Endothelial cell of umbilical vein (primary cell): ENCODE data around the gene MTFP1. TPM values are rescaled to one million over a fixed set of nuclear protein-coding genes. Genes with fewer than 3 reads are reported as not detected.
"Not testable (repeated sequence)": the region's sequence is repeated elsewhere in the genome, so short reads cannot be mapped to it uniquely, and the experiment has no call there.

ENCODE experiments used
- BruUV-seq: library from RNA; stranded (reverse); fragments of 400-500 nt; replicated peaks from 2 replicates; lab custom pipeline; 2021; lab: Mats Ljungman, UMichigan
- CTCF ChIA-PET: fragments of 300-600, 350-600 bp; sonication (Branson Sonifier 250); formaldehyde crosslinking; loops from one replicate; lab custom pipeline; 2021; ENCODE audit warnings: antibody characterized with exemption, inconsistent platforms; lab: Charles Lee
- POLR2A ChIA-PET: fragments of 300-600, 350-600 bp; sonication (Branson Sonifier 250); formaldehyde crosslinking; loops from one replicate; lab custom pipeline; 2021; ENCODE audit warnings: antibody characterized with exemption, inconsistent platforms; lab: Charles Lee
- DNase-seq: peaks from one replicate; pipeline ENCODE4 v3.0.0-alpha.2; 2011; ENCODE audit warnings: low read depth, low spot score
- FAIRE-seq: peaks from 2 replicates; lab custom pipeline; 2011; peaks lifted over from hg19 to GRCh38; lab: Jason Lieb, UNC
- H2AFZ ChIP-seq: 2 replicates; pipeline ENCODE4 v1.6.0; 2012; ENCODE audit warnings: low read depth, low read length, control low read depth, inconsistent platforms
- H3K27ac ChIP-seq: 2 replicates; pipeline ENCODE4 v1.5.1; 2011; ENCODE audit warnings: low read depth, mild to moderate bottlenecking, control low read depth, low read length, moderate library complexity; ENCODE audit not compliant: insufficient read depth
- H3K27me3 ChIP-seq, 2 experiments: 2 replicates each; pipeline versions ENCODE4 v1.6.0 to v1.6.1; 2011; ENCODE audit warnings: low read length in 2 of 2, mixed read lengths in 1 of 2; ENCODE audit not compliant: control insufficient read depth in 2 of 2, insufficient read depth in 2 of 2
- H3K36me3 ChIP-seq, 2 experiments: 2 replicates in 1 of 2; 3 replicates in 1 of 2; pipeline ENCODE4 v1.5.1; 2011; ENCODE audit warnings: low read length in 2 of 2, mild to moderate bottlenecking in 1 of 2, moderate library complexity in 1 of 2; ENCODE audit not compliant: control insufficient read depth in 2 of 2, insufficient read depth in 2 of 2; ENCODE audit errors: extremely low read depth in 1 of 2
- H3K4me1 ChIP-seq: 3 replicates; pipeline ENCODE4 v1.5.1; 2011; ENCODE audit warnings: mild to moderate bottlenecking, low read length; ENCODE audit not compliant: control insufficient read depth, insufficient read depth; ENCODE audit errors: extremely low read depth
- H3K4me2 ChIP-seq: 2 replicates; pipeline ENCODE4 v1.6.1; 2011; ENCODE audit warnings: low read length, control low read depth, mixed read lengths; ENCODE audit not compliant: insufficient read depth
- H3K4me3 ChIP-seq, 3 experiments: fragments of 200-600 bp in 1 of 3; sonication (generic), shearing (Covaris generic) in 1 of 3; replicated peaks in 1 of 3; 2 replicates each; pipeline ENCODE4 v1.5.1; 2011 to 2016; ENCODE audit warnings: control low read depth in 3 of 3, low read length in 3 of 3, mild to moderate bottlenecking in 2 of 3, inconsistent platforms in 1 of 3, low read depth in 1 of 3, moderate library complexity in 1 of 3; ENCODE audit not compliant: insufficient read depth in 1 of 3
- H3K79me2 ChIP-seq: 2 replicates; pipeline ENCODE4 v1.6.0; 2012; ENCODE audit warnings: low read length, inconsistent platforms; ENCODE audit not compliant: control insufficient read depth, insufficient read depth
- H3K9ac ChIP-seq: replicated peaks from 2 replicates; pipeline ENCODE3; 2011; ENCODE audit warnings: low read length, control low read depth; ENCODE audit not compliant: insufficient read depth; ENCODE audit errors: extremely low read depth
- H3K9me1 ChIP-seq: replicated peaks from 3 replicates; pipeline ENCODE4 v1.6.0; 2011; ENCODE audit warnings: mild to moderate bottlenecking, low read length; ENCODE audit not compliant: control insufficient read depth, insufficient read depth; ENCODE audit errors: extremely low read depth
- H3K9me3 ChIP-seq: replicated peaks from 2 replicates; pipeline ENCODE4 v1.5.1; 2012; ENCODE audit warnings: low read length, inconsistent platforms; ENCODE audit not compliant: control insufficient read depth, insufficient read depth
- H4K20me1 ChIP-seq: replicated peaks from 2 replicates; pipeline ENCODE3; 2011; ENCODE audit warnings: mild to moderate bottlenecking, low read length; ENCODE audit not compliant: control insufficient read depth, insufficient read depth; ENCODE audit errors: extremely low read depth
- EZH2 ChIP-seq: IDR thresholded peaks from 2 replicates; pipeline ENCODE4 v1.6.1; 2012; ENCODE audit warnings: borderline replicate concordance, low read depth, mild to moderate bottlenecking, moderate library complexity, low read length, inconsistent platforms; ENCODE audit not compliant: severe bottlenecking
- FOS ChIP-seq: IDR thresholded peaks from 2 replicates; pipeline ENCODE4 v1.6.1; 2011; ENCODE audit warnings: mild to moderate bottlenecking, low read length, moderate library complexity, borderline replicate concordance; ENCODE audit not compliant: insufficient read depth
- GATA2 ChIP-seq: IDR thresholded peaks from 2 replicates; pipeline ENCODE4 v1.7.0; 2011; ENCODE audit warnings: low read depth, mild to moderate bottlenecking, moderate library complexity, mixed read lengths, low read length; ENCODE audit not compliant: insufficient read length, insufficient read depth
- JUN ChIP-seq: IDR thresholded peaks from 2 replicates; pipeline ENCODE4 v1.6.1; 2011; ENCODE audit warnings: borderline replicate concordance, low read depth; ENCODE audit not compliant: insufficient read length, insufficient read depth
- MYC ChIP-seq: IDR thresholded peaks from one replicate; pipeline ENCODE4 v1.6.1; 2011; ENCODE audit warnings: mild to moderate bottlenecking, low read depth, low read length
- POLR2A ChIP-seq: IDR thresholded peaks from 2 replicates; pipeline ENCODE4 v1.6.1; 2012; ENCODE audit warnings: low read depth, mild to moderate bottlenecking, control low read depth, low read length
- POLR2AphosphoS5 ChIP-seq: IDR thresholded peaks from 2 replicates; pipeline ENCODE4 v1.6.1; 2012; ENCODE audit warnings: low read depth, mild to moderate bottlenecking, control low read depth, low read length, moderate library complexity; ENCODE audit not compliant: insufficient read depth
- dilution Hi-C: fragments of 300-500 bp; cut with MboI; formaldehyde crosslinking; loops from one replicate; pipeline ENCODE4 v1.15.0; 2019; ENCODE audit warnings: low sequenced_read_pairs; ENCODE audit not compliant: extremely low pct_ligation_motif_present
- intact Hi-C: fragments of 100-400 bp; cut with micrococcal nuclease; formaldehyde crosslinking; loops from one replicate; pipeline ENCODE4 v1.10.0; 2022
- polyA plus RNA-seq, 4 experiments: library from polyadenylated mRNA; depleted of rRNA in 3 of 4; stranded (reverse) in 3 of 4; unstranded in 1 of 4; fragments of >200 nt; gene quantifications; 2 replicates each; pipeline versions ENCODE4 v1.2.1 to v1.2.3, GENCODE V29; 2011 to 2012; ENCODE audit warnings: missing spikeins in 1 of 4
- total RNA-seq: library from RNA; stranded (reverse); gene quantifications from 2 replicates; pipeline ENCODE4 v1.2.3, GENCODE V29; 2021
- TF ChIP-seq, protein P1 (sequence below), 2 donors: IDR thresholded peaks; 1 replicate in 1 of 2; 2 replicates in 1 of 2; pipeline ENCODE4 v1.5.1; 2011; ENCODE audit warnings: low read length in 2 of 2, mild to moderate bottlenecking in 2 of 2, moderate library complexity in 2 of 2, control low read depth in 1 of 2, inconsistent platforms in 1 of 2, low read depth in 1 of 2; ENCODE audit not compliant: insufficient read depth in 1 of 2; ENCODE audit errors: extremely low read depth in 1 of 2
- TF ChIP-seq, protein P2 (sequence below): IDR thresholded peaks from 2 replicates; pipeline ENCODE4 v1.6.1; 2011; ENCODE audit not compliant: insufficient read depth, insufficient read length

MTFP1 gene
- total and polyA plus RNA-seq, 2 donors (not counting 3 experiments of a cell fraction or from before 2014, with no cell fraction given) = 30.3 to 41.9 TPM

- intact Hi-C loops = no loop called here
- H3K9ac ChIP-seq = no peak overlapping the region
- CTCF ChIA-PET = interaction anchor here (0.7 kb wide), 1 partner anchor 293 kb away, joined by 3 read pairs; no protein-coding TSS in a partner anchor
Observed at GRCh38 chr22:30400159-30400558, 25.4 kb upstream of the MTFP1 start.

GRCh38 chr22:30401024-30401423 is 24.5 kb upstream of the MTFP1 start:
- H4K20me1 ChIP-seq, dilution Hi-C loops, H3K9me1 ChIP-seq, FAIRE-seq, DNase-seq, H2AFZ ChIP-seq, H3K27ac ChIP-seq, H3K4me2 ChIP-seq, H3K9me3 ChIP-seq, H3K27me3 ChIP-seq, BruUV-seq, H3K9ac ChIP-seq, H3K4me3 ChIP-seq, intact Hi-C loops: not testable (repeated sequence)
- peaks cover 0 to 13% of the 10 kb centered on the region in 2 experiments for H3K36me3 ChIP-seq
- CTCF ChIA-PET = interaction anchor here (0.7 to 1.2 kb wide), 2 partner anchors 14 to 294 kb away, joined by 3 to 4 read pairs; partner anchors contain the start of gene RNF215
- peaks cover 49% of the 10 kb centered on the region for H3K79me2 ChIP-seq
- peaks cover 16% of the 10 kb centered on the region for H3K4me1 ChIP-seq
- POLR2A ChIA-PET = interaction anchor here (0.7 kb wide), 1 partner anchor 38 kb away, joined by 6 read pairs; no protein-coding TSS in a partner anchor

More at GRCh38 chr22:30400159-30400558, 25.4 kb upstream of the MTFP1 start:
- H3K79me2 ChIP-seq = peaks cover 46% of the 10 kb centered on the region
- TF ChIP-seq JUN (no peak), POLR2A (no peak), GATA2 (no peak), POLR2AphosphoS5 (no peak), FOS (no peak), MYC (no peak), EZH2 (no peak)
- TF ChIP-seq, protein P1, sequence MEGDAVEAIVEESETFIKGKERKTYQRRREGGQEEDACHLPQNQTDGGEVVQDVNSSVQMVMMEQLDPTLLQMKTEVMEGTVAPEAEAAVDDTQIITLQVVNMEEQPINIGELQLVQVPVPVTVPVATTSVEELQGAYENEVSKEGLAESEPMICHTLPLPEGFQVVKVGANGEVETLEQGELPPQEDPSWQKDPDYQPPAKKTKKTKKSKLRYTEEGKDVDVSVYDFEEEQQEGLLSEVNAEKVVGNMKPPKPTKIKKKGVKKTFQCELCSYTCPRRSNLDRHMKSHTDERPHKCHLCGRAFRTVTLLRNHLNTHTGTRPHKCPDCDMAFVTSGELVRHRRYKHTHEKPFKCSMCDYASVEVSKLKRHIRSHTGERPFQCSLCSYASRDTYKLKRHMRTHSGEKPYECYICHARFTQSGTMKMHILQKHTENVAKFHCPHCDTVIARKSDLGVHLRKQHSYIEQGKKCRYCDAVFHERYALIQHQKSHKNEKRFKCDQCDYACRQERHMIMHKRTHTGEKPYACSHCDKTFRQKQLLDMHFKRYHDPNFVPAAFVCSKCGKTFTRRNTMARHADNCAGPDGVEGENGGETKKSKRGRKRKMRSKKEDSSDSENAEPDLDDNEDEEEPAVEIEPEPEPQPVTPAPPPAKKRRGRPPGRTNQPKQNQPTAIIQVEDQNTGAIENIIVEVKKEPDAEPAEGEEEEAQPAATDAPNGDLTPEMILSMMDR (IDR thresholded peaks at IDR 0.05; ENCODE audit: extremely low read depth in 1 of 2, insufficient read depth in 1 of 2, low read depth in 1 of 2, low read length in 2 of 2) = no peak
- TF ChIP-seq, protein P2, sequence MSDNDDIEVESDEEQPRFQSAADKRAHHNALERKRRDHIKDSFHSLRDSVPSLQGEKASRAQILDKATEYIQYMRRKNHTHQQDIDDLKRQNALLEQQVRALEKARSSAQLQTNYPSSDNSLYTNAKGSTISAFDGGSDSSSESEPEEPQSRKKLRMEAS = no peak
- no peak overlapping the region for H3K4me2 ChIP-seq
- no peaks in the 10 kb centered on the region for H3K27me3 ChIP-seq
- BruUV-seq = no TSS peak
- H2AFZ ChIP-seq = no peak overlapping the region
- peaks cover 0 to 11% of the 10 kb centered on the region in 2 experiments for H3K36me3 ChIP-seq
- FAIRE-seq (no peak), DNase-seq (no peak)
- dilution Hi-C loops = no loop called here
- H3K9me1 ChIP-seq = no peaks in the 10 kb centered on the region
- no peaks in the 10 kb centered on the region for H3K9me3 ChIP-seq
- H3K27ac ChIP-seq = no peak overlapping the region
- POLR2A ChIA-PET = interaction anchor here (0.7 kb wide), 1 partner anchor 39 kb away, joined by 6 read pairs; no protein-coding TSS in a partner anchor
- peaks cover 16% of the 10 kb centered on the region for H3K4me1 ChIP-seq
- no peaks in the 10 kb centered on the region for H4K20me1 ChIP-seq
- H3K4me3 ChIP-seq = no peak overlapping the region
